Erythroblast (primary cell): Measurements from ENCODE around the gene PPAN.

Experiments used
- GATA1 ChIP-seq: IDR thresholded peaks from 2 replicates; pipeline ENCODE4 v1.6.1; 2011; ENCODE audit warnings: low read depth, mild to moderate bottlenecking, control low read depth, low read length, moderate library complexity
- POLR2A ChIP-seq: IDR thresholded peaks from 2 replicates; pipeline ENCODE4 v1.6.1; 2011; ENCODE audit warnings: mild to moderate bottlenecking, low read length

DNA sequence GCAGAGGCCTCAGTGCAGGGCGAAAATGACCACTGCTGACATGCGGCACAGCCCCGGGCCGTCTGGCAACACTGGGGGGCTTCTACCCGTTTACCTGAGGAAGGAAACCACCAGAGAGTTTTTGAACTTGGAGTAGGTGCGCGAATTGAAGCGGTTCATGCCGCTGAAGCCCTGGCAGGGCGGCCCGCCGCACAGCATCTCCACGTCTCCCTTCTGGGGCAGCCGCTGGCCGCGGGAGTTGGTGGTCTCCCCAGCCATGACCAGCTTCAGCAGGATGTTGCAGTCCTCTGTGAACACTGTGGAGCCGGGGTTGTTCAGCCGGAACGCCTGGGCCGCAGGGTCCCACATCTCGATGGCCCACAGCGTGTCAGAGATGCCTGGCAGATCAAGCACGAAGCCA, 33.8 kb downstream of the PPAN start:
- no peak for TF ChIP-seq POLR2A
- TF ChIP-seq GATA1, result no peak
